GM12874 (cell line): ENCODE measurements around the gene TRPC4AP.

Experiments used
- CTCF ChIP-seq: IDR thresholded peaks from 2 replicates; pipeline ENCODE4 v1.5.1; 2011; ENCODE audit warnings: low read depth, mild to moderate bottlenecking, control low read depth, low read length, moderate library complexity; ENCODE audit not compliant: insufficient read depth

Gene TRPC4AP

DNA sequence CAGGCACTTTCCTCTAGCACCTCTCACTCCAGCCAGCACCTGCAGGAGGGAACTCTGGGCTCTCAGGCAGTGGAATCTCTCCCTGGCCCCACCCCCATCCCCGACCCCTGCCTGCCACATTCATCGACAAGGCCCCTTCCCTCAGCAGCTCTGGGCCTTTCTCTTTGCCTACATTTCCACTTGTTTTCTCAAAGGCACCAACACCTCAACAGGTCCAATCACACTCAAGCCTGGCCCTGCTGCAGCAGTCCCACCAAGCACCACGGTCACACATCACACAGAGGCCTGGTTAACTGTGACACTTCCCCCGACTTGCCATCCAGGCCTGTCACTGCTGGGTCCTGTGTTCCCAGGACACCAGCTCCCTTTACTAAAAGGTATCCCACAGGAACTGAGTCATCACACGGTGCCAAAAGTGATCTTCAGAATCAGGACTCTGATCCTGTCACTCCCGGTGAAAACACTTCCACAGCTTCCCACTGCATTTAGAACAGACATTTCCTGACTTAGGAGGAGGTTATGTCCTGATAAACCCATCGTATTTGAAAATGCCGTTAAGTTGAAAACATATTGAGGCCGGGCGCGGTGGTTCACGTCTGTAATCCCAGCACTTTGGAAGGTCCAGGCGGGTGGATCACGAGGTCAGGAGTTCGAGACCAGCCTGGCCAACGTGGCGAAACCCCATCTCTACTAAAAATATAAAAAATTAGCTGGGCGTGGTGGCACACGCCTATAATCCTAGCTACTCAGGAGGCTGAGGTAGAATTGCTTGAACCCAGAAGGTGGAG is 82.0 kb downstream of the TRPC4AP start:
- TF ChIP-seq CTCF: no peak

DNA sequence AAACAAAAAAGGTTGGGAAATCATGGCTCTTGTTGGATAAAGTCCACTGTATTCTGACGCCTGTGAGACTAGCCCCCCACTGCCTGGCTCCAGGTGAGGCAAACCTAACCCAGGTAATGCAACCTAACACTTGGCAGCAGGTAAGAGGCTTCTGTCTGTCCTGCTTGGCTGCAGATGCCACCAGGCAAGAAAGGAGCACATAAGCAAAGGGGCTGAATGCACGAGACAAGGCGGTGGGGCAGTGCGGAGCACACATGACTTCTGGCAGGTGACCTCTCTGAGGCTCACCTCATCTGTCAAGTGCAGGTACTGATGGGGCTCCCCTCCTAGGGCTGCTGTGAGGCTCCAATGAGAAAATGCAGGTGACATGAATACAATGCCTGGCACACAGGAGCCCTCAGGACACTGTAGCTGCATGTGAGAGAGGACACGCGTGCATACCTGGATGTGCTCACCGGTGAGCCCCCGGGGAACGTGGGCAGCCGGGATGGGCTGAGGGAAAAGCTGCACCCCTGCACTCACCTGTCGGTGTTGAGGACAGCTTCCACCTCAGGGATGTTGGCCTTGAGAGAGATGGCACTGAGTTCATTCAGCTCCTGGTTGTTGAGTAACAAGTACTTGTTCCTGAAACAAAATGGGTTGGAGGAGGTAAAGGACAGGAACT is 82.8 kb downstream of the TRPC4AP start:
- no peak for TF ChIP-seq CTCF

DNA sequence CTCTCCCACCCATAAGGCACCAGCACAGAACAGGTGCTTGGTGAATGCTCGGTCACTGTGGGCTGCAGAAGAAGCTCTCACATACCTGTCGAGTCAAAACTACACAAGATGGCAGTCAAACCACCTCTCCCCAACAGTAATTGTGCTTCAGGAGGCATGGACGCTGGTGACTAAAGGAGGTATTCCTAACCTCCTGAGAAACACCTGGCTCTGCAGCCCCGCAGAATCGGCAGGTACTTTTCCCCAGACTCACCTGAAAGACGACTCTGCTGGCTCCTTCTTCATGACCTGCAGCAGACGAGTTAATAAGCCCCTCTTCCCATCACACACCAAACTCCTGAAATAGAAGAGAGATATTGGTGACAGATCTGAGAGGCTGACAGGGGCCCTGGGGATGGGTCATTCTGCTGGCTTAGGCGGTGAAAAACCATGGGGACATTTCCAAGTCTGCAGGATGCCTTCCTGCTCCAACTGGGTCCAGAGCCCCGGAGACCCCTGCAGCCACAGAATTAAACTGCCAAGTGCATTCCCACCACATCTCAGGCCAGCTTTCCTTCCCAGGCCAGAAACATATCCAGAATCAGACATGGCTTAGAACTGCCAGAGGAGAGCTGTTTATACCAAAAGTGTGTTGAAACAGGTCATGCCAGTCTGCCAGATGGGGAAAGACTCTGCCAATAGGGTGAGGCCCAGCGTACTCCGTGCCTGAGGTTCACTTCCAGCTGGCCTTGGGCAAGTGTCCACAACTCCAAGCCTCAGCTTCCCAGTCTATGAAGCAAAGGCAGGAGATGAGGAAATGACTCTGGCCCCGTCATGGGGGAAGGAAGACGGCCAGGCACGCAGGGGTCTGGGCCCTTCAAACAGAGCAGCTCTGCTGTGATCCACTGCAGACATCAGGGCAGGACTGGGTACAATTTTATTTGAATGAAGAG is 83.9 kb downstream of the TRPC4AP start:
- no peak for TF ChIP-seq CTCF

- TF ChIP-seq CTCF: no peak
Measured at GRCh38 chr20:35007891-35008290, 84.7 kb downstream of the TRPC4AP start.

GRCh38 chr20:35007413-35007812 is 85.2 kb downstream of the TRPC4AP start:
- TF ChIP-seq CTCF: no peak

DNA sequence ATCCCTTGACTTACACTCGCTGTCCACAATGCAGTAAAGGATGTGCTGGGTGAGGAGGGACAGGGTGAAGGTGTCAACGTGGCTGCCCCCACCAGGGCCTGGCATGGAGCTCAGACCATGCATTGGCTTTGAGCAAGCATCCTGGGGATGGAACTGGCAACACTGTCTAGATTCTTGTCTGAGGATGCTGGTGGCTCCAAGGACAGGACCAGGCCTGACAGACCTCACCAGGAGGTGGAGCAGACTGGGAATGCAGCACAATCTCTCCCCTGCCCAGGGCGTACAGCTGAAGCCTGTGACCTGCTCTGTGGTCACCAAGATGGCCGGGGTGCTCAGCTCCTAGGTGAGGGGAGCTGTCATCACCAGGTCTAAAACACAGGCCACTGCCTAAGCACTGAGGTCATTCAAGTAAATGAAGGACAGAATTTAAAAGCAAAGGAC is 86.1 kb downstream of the TRPC4AP start:
- no peak for TF ChIP-seq CTCF

DNA sequence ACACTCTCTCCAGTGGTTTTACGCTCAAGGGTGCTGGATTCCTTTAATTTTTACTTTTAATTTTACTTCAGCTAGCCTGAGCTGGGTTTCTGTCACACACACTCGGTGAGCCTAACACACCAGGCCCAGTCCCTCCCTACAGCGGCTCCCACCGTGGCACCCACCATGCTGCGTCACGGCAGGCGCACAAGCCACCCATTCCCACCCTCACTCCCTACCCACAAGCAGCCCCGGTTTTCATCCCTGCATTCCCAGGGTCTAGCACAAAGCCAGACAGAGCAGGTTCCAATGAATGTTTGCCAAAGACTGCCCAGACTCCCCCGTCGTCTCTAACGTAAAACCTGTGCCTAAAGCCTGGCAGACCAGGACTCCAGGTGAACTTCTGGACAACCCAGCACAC is 86.6 kb downstream of the TRPC4AP start:
- TF ChIP-seq CTCF: no peak
